ENCODE results near the gene PPP6C. TPM values are rescaled to one million over a fixed set of nuclear protein-coding genes. Genes with fewer than 3 reads are reported as not detected.
"Not testable (repeated sequence)": the region's sequence is repeated elsewhere in the genome, so short reads cannot be mapped to it uniquely, and the experiment has no call there.

PPP6C gene
- total and polyA plus RNA-seq, 7 experiments from 2014 or later: 32.9 to 56.5 (median 50.7) TPM

GRCh38 chr9:125179776-125180175, 9.8 kb downstream of the PPP6C start:
- peaks cover 0 to 48% (median 43%) of the 10 kb centered on the region in 5 donors for H3K36me3 Mint-ChIP-seq
- POLR2A ChIA-PET: not testable (repeated sequence)

GRCh38 chr9:125177888-125178287, 11.7 kb downstream of the PPP6C start:
- peak overlapping the region in 1 of 10 donors; percentile 24 for H3K4me3 Mint-ChIP-seq
- H3K27me3 Mint-ChIP-seq: no peaks in the 10 kb centered on the region
- peak overlapping the region in 7 of 9 donors; percentile 2 to 61 (median 40) for H3K27ac Mint-ChIP-seq
- Histone ChIP-seq H3K9me3 (ENCODE audit: control insufficient read depth in 2 of 3, low read length in 3 of 3) (no peaks in the 10 kb centered on the region), H3K27ac (ENCODE audit: low read depth, low read length) (no peak overlapping the region), H3K36me3 (ENCODE audit: control insufficient read depth in 2 of 3, insufficient read depth in 3 of 3, low read length in 3 of 3) (peaks cover 0 to 3% (median 0%) of the 10 kb centered on the region in 3 experiments), H3K27me3 (ENCODE audit: control insufficient read depth in 2 of 2, insufficient read depth in 2 of 2, low read length in 2 of 2) (no peaks in the 10 kb centered on the region), H3K4me3 (ENCODE audit: low read length) (no peak overlapping the region), H3K4me1 (ENCODE audit: control insufficient read depth in 2 of 2, insufficient read depth in 2 of 2, low read length in 2 of 2) (peaks cover 0 to 5% of the 10 kb centered on the region in 2 donors)
- intact Hi-C loops (cut with micrococcal nuclease): no loop called here
- CTCF ChIA-PET: no interaction called here
- DNase-seq (no peak), ATAC-seq (no peak)
- peaks cover 0 to 39% (median 38%) of the 10 kb centered on the region in 5 donors for H3K36me3 Mint-ChIP-seq
- POLR2A ChIA-PET: no interaction called here
- H3K4me1 Mint-ChIP-seq: peaks cover 40 to 82% (median 75%) of the 10 kb centered on the region in 7 donors
- H3K9me3 Mint-ChIP-seq: peaks cover 0 to 5% (median 0%) of the 10 kb centered on the region in 11 donors

More at GRCh38 chr9:125179776-125180175, 9.8 kb downstream of the PPP6C start:
- intact Hi-C loops (cut with micrococcal nuclease); H3K36me3 ChIP-seq (ENCODE audit: control insufficient read depth in 2 of 3, insufficient read depth in 3 of 3, low read length in 3 of 3); H3K9me3 ChIP-seq (ENCODE audit: control insufficient read depth in 2 of 3, low read length in 3 of 3); ATAC-seq; H3K4me3 ChIP-seq (ENCODE audit: low read length); H3K27ac ChIP-seq (ENCODE audit: low read depth, low read length); H3K9me3 Mint-ChIP-seq; H3K4me1 ChIP-seq (ENCODE audit: control insufficient read depth in 2 of 2, insufficient read depth in 2 of 2, low read length in 2 of 2); H3K27me3 ChIP-seq (ENCODE audit: control insufficient read depth in 2 of 2, insufficient read depth in 2 of 2, low read length in 2 of 2); DNase-seq; H3K27me3 Mint-ChIP-seq: not testable (repeated sequence)
- peaks cover 43 to 86% (median 78%) of the 10 kb centered on the region in 7 donors for H3K4me1 Mint-ChIP-seq
- peak overlapping the region in 2 of 10 donors; percentile 1 to 41 for H3K4me3 Mint-ChIP-seq
- CTCF ChIA-PET: interaction anchor here (1.1 kb wide), 1 partner anchor 11 kb away, joined by 3 read pairs; no protein-coding TSS in a partner anchor
- H3K27ac Mint-ChIP-seq: peak overlapping the region in 4 of 9 donors; percentile 5 to 71 (median 40)

GRCh38 chr9:125176636-125177035, 13.0 kb downstream of the PPP6C start:
- POLR2A ChIA-PET: interaction anchor here (1.1 kb wide), 1 partner anchor 15 kb away, joined by 5 read pairs; no protein-coding TSS in a partner anchor
- Mint-ChIP-seq H3K9me3 (no peaks in the 10 kb centered on the region), H3K4me1 (peaks cover 38 to 82% (median 75%) of the 10 kb centered on the region in 7 donors), H3K36me3 (peaks cover 0 to 36% (median 29%) of the 10 kb centered on the region in 5 donors), H3K27me3 (no peaks in the 10 kb centered on the region), H3K27ac (peak overlapping the region in 8 of 9 donors; percentile 22 to 82 (median 38)), H3K4me3 (peak overlapping the region in 1 of 10 donors; percentile 18)
- H3K9me3 ChIP-seq (ENCODE audit: control insufficient read depth in 2 of 3, low read length in 3 of 3): no peaks in the 10 kb centered on the region
- ATAC-seq (no peak), DNase-seq (no peak)
- no peaks in the 10 kb centered on the region for H3K27me3 ChIP-seq (ENCODE audit: control insufficient read depth in 2 of 2, insufficient read depth in 2 of 2, low read length in 2 of 2)
- CTCF ChIA-PET: interaction anchor here (0.7 kb wide), 1 partner anchor 28 kb away, joined by 3 read pairs; no protein-coding TSS in a partner anchor
- peaks cover 0 to 3% (median 0%) of the 10 kb centered on the region in 3 experiments for H3K36me3 ChIP-seq (ENCODE audit: control insufficient read depth in 2 of 3, insufficient read depth in 3 of 3, low read length in 3 of 3)
- intact Hi-C loops (cut with micrococcal nuclease): no loop called here
- no peak overlapping the region for H3K4me3 ChIP-seq (ENCODE audit: low read length)
- H3K27ac ChIP-seq (ENCODE audit: low read depth, low read length): no peak overlapping the region
- H3K4me1 ChIP-seq (ENCODE audit: control insufficient read depth in 2 of 2, insufficient read depth in 2 of 2, low read length in 2 of 2): peaks cover 0 to 13% of the 10 kb centered on the region in 2 donors

GRCh38 chr9:125172031-125172755, 17.4 kb downstream of the PPP6C start:
- H3K27ac Mint-ChIP-seq: peak overlapping the region; percentile 32 to 89 (median 69)
- ATAC-seq (no peak), DNase-seq (no peak)
- H3K36me3 ChIP-seq (ENCODE audit: control insufficient read depth in 2 of 3, insufficient read depth in 3 of 3, low read length in 3 of 3): peaks cover 0 to 15% (median 0%) of the 10 kb centered on the region in 3 experiments
- CTCF ChIA-PET: no interaction called here
- peaks cover 22 to 61% (median 54%) of the 10 kb centered on the region in 7 donors for H3K4me1 Mint-ChIP-seq
- H3K4me3 ChIP-seq (ENCODE audit: low read length): no peak overlapping the region
- peaks cover 0 to 32% (median 24%) of the 10 kb centered on the region in 5 donors for H3K36me3 Mint-ChIP-seq
- H3K27me3 ChIP-seq (ENCODE audit: control insufficient read depth in 2 of 2, insufficient read depth in 2 of 2, low read length in 2 of 2): no peaks in the 10 kb centered on the region
- peaks cover 0 to 13% of the 10 kb centered on the region in 2 donors for H3K4me1 ChIP-seq (ENCODE audit: control insufficient read depth in 2 of 2, insufficient read depth in 2 of 2, low read length in 2 of 2)
- POLR2A ChIA-PET: interaction anchor here (0.7 to 0.9 kb wide), 2 partner anchors 14 to 121 kb away, joined by 3 read pairs; no protein-coding TSS in a partner anchor
- intact Hi-C loops (cut with micrococcal nuclease): loop anchor here in 1 of 2 donors (2.0 kb wide), 1 partner anchor 17 kb away; the partner anchor contains the start of gene PPP6C
- H3K27me3 Mint-ChIP-seq: no peaks in the 10 kb centered on the region
- peak overlapping the region in 7 of 10 donors; percentile 4 to 77 (median 52) for H3K4me3 Mint-ChIP-seq
- H3K9me3 Mint-ChIP-seq: no peaks in the 10 kb centered on the region
- H3K9me3 ChIP-seq (ENCODE audit: control insufficient read depth in 2 of 3, low read length in 3 of 3): no peaks in the 10 kb centered on the region
- H3K27ac ChIP-seq (ENCODE audit: low read depth, low read length): no peak overlapping the region

GRCh38 chr9:125169895-125170294, 19.7 kb downstream of the PPP6C start:
- H3K27me3 ChIP-seq (ENCODE audit: control insufficient read depth in 2 of 2, insufficient read depth in 2 of 2, low read length in 2 of 2): no peaks in the 10 kb centered on the region
- Mint-ChIP-seq H3K27me3 (no peaks in the 10 kb centered on the region), H3K9me3 (no peaks in the 10 kb centered on the region), H3K4me3 (no peak overlapping the region), H3K27ac (peak overlapping the region in 2 of 9 donors; percentile 14 to 72), H3K36me3 (peaks cover 0 to 30% (median 18%) of the 10 kb centered on the region in 5 donors), H3K4me1 (peaks cover 11 to 50% (median 39%) of the 10 kb centered on the region in 7 donors)
- H3K36me3 ChIP-seq (ENCODE audit: control insufficient read depth in 2 of 3, insufficient read depth in 3 of 3, low read length in 3 of 3): peaks cover 0 to 15% (median 0%) of the 10 kb centered on the region in 3 experiments
- ChIA-PET POLR2A (interaction anchor here (0.5 to 1.1 kb wide), 3 partner anchors 30 to 137 kb away, joined by 3 to 4 read pairs (median 3); partner anchors contain the start of gene RABEPK), CTCF (interaction anchor here (0.6 to 0.8 kb wide), 2 partner anchors 288 to 1226 kb away, joined by 3 to 5 read pairs; no protein-coding TSS in a partner anchor)
- H3K4me1 ChIP-seq (ENCODE audit: control insufficient read depth in 2 of 2, insufficient read depth in 2 of 2, low read length in 2 of 2): peaks cover 0 to 13% of the 10 kb centered on the region in 2 donors
- H3K27ac ChIP-seq (ENCODE audit: low read depth, low read length): no peak overlapping the region
- H3K4me3 ChIP-seq (ENCODE audit: low read length): no peak overlapping the region
- DNase-seq (no peak), ATAC-seq (no peak)
- H3K9me3 ChIP-seq (ENCODE audit: control insufficient read depth in 2 of 3, low read length in 3 of 3): no peaks in the 10 kb centered on the region
- intact Hi-C loops (cut with micrococcal nuclease): no loop called here

GRCh38 chr9:125166762-125167161, 22.8 kb downstream of the PPP6C start:
- no peaks in the 10 kb centered on the region for H3K9me3 Mint-ChIP-seq
- peak overlapping the region in 4 of 9 donors; percentile 21 to 47 (median 37) for H3K27ac Mint-ChIP-seq
- Histone ChIP-seq H3K4me3 (ENCODE audit: low read length) (no peak overlapping the region), H3K27me3 (ENCODE audit: control insufficient read depth in 2 of 2, insufficient read depth in 2 of 2, low read length in 2 of 2) (no peaks in the 10 kb centered on the region), H3K9me3 (ENCODE audit: control insufficient read depth in 2 of 3, low read length in 3 of 3) (no peaks in the 10 kb centered on the region), H3K27ac (ENCODE audit: low read depth, low read length) (no peak overlapping the region), H3K36me3 (ENCODE audit: control insufficient read depth in 2 of 3, insufficient read depth in 3 of 3, low read length in 3 of 3) (peaks cover 0 to 14% (median 0%) of the 10 kb centered on the region in 3 experiments), H3K4me1 (ENCODE audit: control insufficient read depth in 2 of 2, insufficient read depth in 2 of 2, low read length in 2 of 2) (no peaks in the 10 kb centered on the region)
- no peaks in the 10 kb centered on the region for H3K27me3 Mint-ChIP-seq
- intact Hi-C loops (cut with micrococcal nuclease): no loop called here
- DNase-seq (no peak), ATAC-seq (no peak)
- ChIA-PET CTCF (interaction anchor here (0.7 kb wide), 1 partner anchor 10 kb away, joined by 3 read pairs; no protein-coding TSS in a partner anchor), POLR2A (no interaction called here)
- peaks cover 2 to 32% (median 17%) of the 10 kb centered on the region in 7 donors for H3K4me1 Mint-ChIP-seq
- no peak overlapping the region for H3K4me3 Mint-ChIP-seq
- peaks cover 0 to 19% (median 15%) of the 10 kb centered on the region in 5 donors for H3K36me3 Mint-ChIP-seq

Data from naive thymus-derived CD4-positive, alpha-beta T cell (primary cell).